Measurements from ENCODE around the gene STEAP1B. TPM values are rescaled to one million over a fixed set of nuclear protein-coding genes. Genes with fewer than 3 reads are reported as not detected.
A peak's percentile ranks its signal among the peaks of the same experiment; 100 is the strongest.

The STEAP1B gene
- total and polyA plus RNA-seq, 2 donors (not counting 3 experiments of a cell fraction or from before 2014, with no cell fraction given): 32.2 to 46.1 TPM

GRCh38 chr7:22444181-22444971 is 55.6 kb downstream of the STEAP1B start:
- no peaks in the 10 kb centered on the region for H3K9me3 ChIP-seq (replicated peaks; ENCODE audit: control insufficient read depth, insufficient read depth, low read length)
- H3K36me3 ChIP-seq (ENCODE audit: control insufficient read depth in 2 of 2, extremely low read depth in 1 of 2, insufficient read depth in 2 of 2, low read length in 2 of 2): no peaks in the 10 kb centered on the region
- no peaks in the 10 kb centered on the region for H4K20me1 ChIP-seq (replicated peaks; ENCODE audit: control insufficient read depth, extremely low read depth, insufficient read depth, low read length)
- peak; percentile 97 for TF ChIP-seq POLR2AphosphoS5 (IDR thresholded peaks at IDR 0.05; ENCODE audit: insufficient read depth, low read depth, low read length)
- no peak for TF ChIP-seq CTCF (IDR thresholded peaks at IDR 0.05; ENCODE audit: extremely low read depth in 1 of 2, insufficient read depth in 1 of 2, low read depth in 1 of 2, low read length in 2 of 2)
- TF ChIP-seq FOS (IDR thresholded peaks at IDR 0.05; ENCODE audit: borderline replicate concordance, insufficient read depth, low read length): peak; percentile 58
- TF ChIP-seq JUN (IDR thresholded peaks at IDR 0.05; ENCODE audit: borderline replicate concordance, insufficient read depth, insufficient read length, low read depth): peak; percentile 74
- no peak for TF ChIP-seq MYC (IDR thresholded peaks at IDR 0.05; ENCODE audit: low read depth, low read length)
- peak; percentile 92 for TF ChIP-seq GATA2 (IDR thresholded peaks at IDR 0.05; ENCODE audit: insufficient read depth, insufficient read length, low read depth, low read length)
- peak; percentile 39 for TF ChIP-seq MAX (IDR thresholded peaks at IDR 0.05; ENCODE audit: insufficient read depth, insufficient read length)
- no peak for TF ChIP-seq EZH2 (IDR thresholded peaks at IDR 0.05; ENCODE audit: borderline replicate concordance, low read depth, low read length, severe bottlenecking)
- TF ChIP-seq POLR2A (IDR thresholded peaks at IDR 0.05; ENCODE audit: low read depth, low read length): peak; percentile 63
- no peaks in the 10 kb centered on the region for H3K9me1 ChIP-seq (replicated peaks; ENCODE audit: control insufficient read depth, extremely low read depth, insufficient read depth, low read length)
- peak overlapping the region; percentile 58 for H3K4me2 ChIP-seq (ENCODE audit: insufficient read depth, low read length)
- DNase-seq (ENCODE audit: low read depth, low spot score) (peak; percentile 96), FAIRE-seq (peak; percentile 96)
- no peaks in the 10 kb centered on the region for H3K27me3 ChIP-seq (ENCODE audit: control insufficient read depth in 2 of 2, insufficient read depth in 2 of 2, low read length in 2 of 2)
- H3K9ac ChIP-seq (replicated peaks; ENCODE audit: extremely low read depth, insufficient read depth, low read length): peak overlapping the region; percentile 71
- POLR2A ChIA-PET: interaction anchor here (1.1 to 1.8 kb wide), 6 partner anchors 12 to 230 kb away, joined by 3 to 10 read pairs (median 4); no protein-coding TSS in a partner anchor
- H3K79me2 ChIP-seq (ENCODE audit: control insufficient read depth, insufficient read depth, low read length): peaks cover 15% of the 10 kb centered on the region
- H3K4me3 ChIP-seq (replicated peaks in 1 of 3; ENCODE audit: insufficient read depth in 1 of 3, low read depth in 1 of 3, low read length in 3 of 3): no peak overlapping the region
- CTCF ChIA-PET: interaction anchor here (1.0 to 3.6 kb wide), 18 partner anchors 8 to 362 kb away, joined by 3 to 22 read pairs (median 5); partner anchors contain the start of gene STEAP1B
- H3K4me1 ChIP-seq (ENCODE audit: control insufficient read depth, extremely low read depth, insufficient read depth, low read length): peaks cover 50% of the 10 kb centered on the region
- dilution Hi-C loops (cut with MboI; ENCODE audit: extremely low pct_ligation_motif_present, low sequenced_read_pairs): no loop called here
- H3K27ac ChIP-seq (ENCODE audit: insufficient read depth, low read depth, low read length): peak overlapping the region; percentile 92
- BruUV-seq (replicated peaks): no TSS peak
- intact Hi-C loops (cut with micrococcal nuclease): loop anchor here (1.0 to 10.0 kb wide), 6 partner anchors 53 to 230 kb away; no protein-coding TSS in a partner anchor
- H2AFZ ChIP-seq (ENCODE audit: low read depth, low read length): no peak overlapping the region
